ENCODE measurements around the gene SOX14. TPM values are rescaled to one million over a fixed set of nuclear protein-coding genes. Genes with fewer than 3 reads are reported as not detected.

SOX14 gene
- total RNA-seq, 4 donors from 2014 or later, result not detected

- ATAC-seq (ENCODE audit: low FRiP score), result no peak
- no peak for DNase-seq (ENCODE audit: low spot score)
- TF ChIP-seq, protein P1, sequence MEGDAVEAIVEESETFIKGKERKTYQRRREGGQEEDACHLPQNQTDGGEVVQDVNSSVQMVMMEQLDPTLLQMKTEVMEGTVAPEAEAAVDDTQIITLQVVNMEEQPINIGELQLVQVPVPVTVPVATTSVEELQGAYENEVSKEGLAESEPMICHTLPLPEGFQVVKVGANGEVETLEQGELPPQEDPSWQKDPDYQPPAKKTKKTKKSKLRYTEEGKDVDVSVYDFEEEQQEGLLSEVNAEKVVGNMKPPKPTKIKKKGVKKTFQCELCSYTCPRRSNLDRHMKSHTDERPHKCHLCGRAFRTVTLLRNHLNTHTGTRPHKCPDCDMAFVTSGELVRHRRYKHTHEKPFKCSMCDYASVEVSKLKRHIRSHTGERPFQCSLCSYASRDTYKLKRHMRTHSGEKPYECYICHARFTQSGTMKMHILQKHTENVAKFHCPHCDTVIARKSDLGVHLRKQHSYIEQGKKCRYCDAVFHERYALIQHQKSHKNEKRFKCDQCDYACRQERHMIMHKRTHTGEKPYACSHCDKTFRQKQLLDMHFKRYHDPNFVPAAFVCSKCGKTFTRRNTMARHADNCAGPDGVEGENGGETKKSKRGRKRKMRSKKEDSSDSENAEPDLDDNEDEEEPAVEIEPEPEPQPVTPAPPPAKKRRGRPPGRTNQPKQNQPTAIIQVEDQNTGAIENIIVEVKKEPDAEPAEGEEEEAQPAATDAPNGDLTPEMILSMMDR (IDR thresholded peaks at IDR 0.05), result no peak
These were observed 4.5 kb downstream of the SOX14 start for GRCh38 chr3:137768361-137769321.

DNA sequence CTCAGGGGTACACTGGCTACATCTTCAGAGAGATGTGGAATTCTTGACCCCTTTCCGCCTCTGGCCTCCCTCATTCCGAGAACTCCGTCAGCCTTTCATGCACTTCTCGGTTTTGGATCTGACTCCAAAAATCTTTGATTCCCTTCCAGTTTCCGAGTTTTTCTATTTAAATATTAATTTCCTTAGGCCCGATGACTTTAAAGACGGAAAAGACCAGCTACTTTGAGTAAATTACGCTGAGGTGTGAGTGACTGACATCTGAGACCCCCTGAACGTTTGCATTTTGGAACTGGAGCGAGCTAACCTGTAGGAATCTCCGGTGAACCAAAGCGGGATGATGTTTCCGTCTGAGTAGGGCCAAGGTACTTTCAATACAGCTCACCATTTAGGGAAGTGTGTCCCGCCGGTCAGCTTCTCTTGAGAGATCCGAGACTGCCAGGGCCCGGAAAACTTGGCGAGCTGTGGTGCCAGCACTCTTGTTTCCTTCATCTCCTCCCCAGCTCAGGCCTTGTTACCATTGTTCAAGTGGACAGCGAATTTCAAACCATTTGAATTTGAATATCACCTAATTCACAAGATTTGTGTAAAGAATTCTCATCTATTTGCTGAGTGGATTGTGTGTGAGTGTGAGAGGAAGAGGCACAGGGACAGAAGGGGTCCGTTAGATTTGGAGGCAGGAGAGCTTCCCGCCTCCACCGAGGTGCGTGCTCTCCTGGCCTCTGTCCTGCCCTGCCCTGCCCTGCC is 5.4 kb downstream of the SOX14 start:
- ATAC-seq (ENCODE audit: low FRiP score), result no peak
- no peak for DNase-seq (ENCODE audit: low spot score)
- TF ChIP-seq, protein P1 (IDR thresholded peaks at IDR 0.05), result no peak

DNA sequence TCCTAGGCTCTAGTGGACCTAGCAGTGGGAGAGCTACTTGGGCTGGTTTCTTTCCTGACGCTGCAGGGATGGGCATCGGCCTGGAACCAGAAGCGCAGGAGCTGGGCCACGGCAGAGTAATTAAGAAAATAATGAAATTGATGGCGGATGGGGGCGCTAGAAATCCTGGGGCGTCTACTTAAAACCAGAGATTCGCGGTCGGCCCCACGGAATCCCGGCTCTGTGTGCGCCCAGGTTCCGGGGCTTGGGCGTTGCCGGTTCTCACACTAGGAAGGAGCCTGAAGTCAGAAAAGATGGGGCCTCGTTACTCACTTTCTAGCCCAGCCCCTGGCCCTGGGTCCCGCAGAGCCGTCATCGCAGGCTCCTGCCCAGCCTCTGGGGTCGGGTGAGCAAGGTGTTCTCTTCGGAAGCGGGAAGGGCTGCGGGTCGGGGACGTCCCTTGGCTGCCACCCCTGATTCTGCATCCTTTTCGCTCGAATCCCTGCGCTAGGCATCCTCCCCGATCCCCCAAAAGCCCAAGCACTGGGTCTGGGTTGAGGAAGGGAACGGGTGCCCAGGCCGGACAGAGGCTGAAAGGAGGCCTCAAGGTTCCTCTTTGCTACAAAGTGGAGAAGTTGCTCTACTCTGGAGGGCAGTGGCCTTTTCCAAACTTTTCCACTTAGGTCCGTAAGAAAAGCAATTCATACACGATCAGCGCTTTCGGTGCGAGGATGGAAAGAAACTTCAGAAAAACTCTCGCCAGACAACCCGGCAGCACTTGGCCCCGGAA is 6.1 kb downstream of the SOX14 start:
- ATAC-seq (ENCODE audit: low FRiP score) (no peak), DNase-seq (ENCODE audit: low spot score) (no peak)
- TF ChIP-seq, protein P1 (IDR thresholded peaks at IDR 0.05), result no peak

DNA sequence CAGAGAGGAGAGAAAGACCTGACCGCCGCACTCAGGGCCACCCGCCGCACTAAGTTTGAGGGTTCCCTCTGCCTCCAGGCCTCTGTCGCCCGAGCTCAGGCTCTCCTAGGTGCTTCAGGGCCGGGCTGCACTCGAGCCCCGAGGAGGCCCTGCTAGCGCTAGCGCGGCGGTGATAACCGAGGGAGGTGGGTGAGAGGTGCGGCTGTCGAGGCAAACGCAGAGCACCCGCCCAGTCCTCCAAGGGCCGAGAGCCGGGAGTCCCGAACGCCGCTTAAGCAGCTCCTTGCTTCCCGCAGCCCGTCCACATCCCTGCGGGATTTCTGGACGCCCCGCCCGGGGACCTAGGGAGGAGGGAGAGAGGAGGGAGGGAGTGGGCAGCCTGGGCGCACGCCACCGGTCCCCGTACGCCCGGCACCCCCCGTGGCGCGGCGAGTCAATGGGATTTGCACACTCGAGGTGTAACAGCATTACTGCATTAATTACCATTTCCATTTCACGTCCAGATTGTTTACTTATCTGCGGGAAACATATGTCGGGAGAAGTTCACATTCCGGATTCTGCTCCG is 6.8 kb downstream of the SOX14 start:
- TF ChIP-seq, protein P1 (IDR thresholded peaks at IDR 0.05), result no peak

GRCh38 chr3:137771401-137772213 is 7.5 kb downstream of the SOX14 start:
- ATAC-seq (ENCODE audit: low FRiP score) (no peak), DNase-seq (ENCODE audit: low spot score) (no peak)
- TF ChIP-seq, protein P1 (IDR thresholded peaks at IDR 0.05), result no peak

More for the DNA sequence above, 6.8 kb downstream of the SOX14 start:
- no peak for DNase-seq (ENCODE audit: low spot score)
- no peak for ATAC-seq (ENCODE audit: low FRiP score)

Data from omental fat pad (tissue), 4 donors.